SU-DHL-6 (cell line): ENCODE measurements around the gene DTNA.

Experiments used
- H2AFZ ChIP-seq: fragments of 200-600 bp; sonication (generic); 2 replicates; pipeline ENCODE4 v1.6.1; 2014; ENCODE audit warnings: low read depth, mild to moderate bottlenecking, moderate library complexity, mixed read lengths, antibody characterized with exemption, low read length; ENCODE audit not compliant: severe bottlenecking
- H3F3A ChIP-seq: fragments of 200-600 bp; shearing (Covaris generic); 2 replicates; pipeline ENCODE4 v1.6.0; 2016; ENCODE audit warnings: antibody characterized with exemption, mild to moderate bottlenecking; ENCODE audit not compliant: insufficient read depth
- H3K27ac ChIP-seq: fragments of 200-600 bp; sonication (generic); 2 replicates; pipeline ENCODE4 v1.5.1; 2016; ENCODE audit warnings: low read depth, mild to moderate bottlenecking, low read length, moderate library complexity, mixed read lengths
- H3K27me3 ChIP-seq: fragments of 200-600 bp; sonication (generic), shearing (Covaris generic); 2 replicates; pipeline ENCODE4 v1.6.0; 2014; ENCODE audit warnings: mild to moderate bottlenecking, low read length
- H3K36me3 ChIP-seq: fragments of 200-600 bp; sonication (generic); 2 replicates; pipeline ENCODE4 v1.6.1; 2014; ENCODE audit warnings: mild to moderate bottlenecking, low read length, mixed read lengths
- H3K4me2 ChIP-seq: fragments of 300-600, 200-600 bp; shearing (Covaris generic), sonication (generic); 2 replicates; pipeline ENCODE4 v1.6.0; 2014; ENCODE audit warnings: low read length, low read depth, mild to moderate bottlenecking; ENCODE audit not compliant: poor library complexity, severe bottlenecking
- H3K4me3 ChIP-seq: fragments of 200-600 bp; sonication (generic); 2 replicates; pipeline ENCODE4 v1.5.1; 2014; ENCODE audit warnings: antibody characterized with exemption, low read length, mild to moderate bottlenecking, mixed read lengths; ENCODE audit not compliant: insufficient read depth, poor library complexity, severe bottlenecking
- H3K79me2 ChIP-seq: fragments of 200-600 bp; sonication (generic); 2 replicates; pipeline ENCODE4 v1.6.1; 2014; ENCODE audit warnings: mild to moderate bottlenecking, low read length, moderate library complexity; ENCODE audit not compliant: insufficient read depth
- H3K9ac ChIP-seq: fragments of 200-600 bp; sonication (generic); 2 replicates; pipeline ENCODE4 v1.7.0; 2014; ENCODE audit warnings: mild to moderate bottlenecking, low read length
- H3K9me2 ChIP-seq: fragments of 200-600 bp; sonication (generic); replicated peaks from 2 replicates; pipeline ENCODE4 v1.6.1; 2014; ENCODE audit warnings: low read length; ENCODE audit not compliant: insufficient read depth
- H3K9me3 ChIP-seq: fragments of 200-600 bp; sonication (generic); 2 replicates; pipeline ENCODE4 v1.6.1; 2014; ENCODE audit warnings: low read length, mixed read lengths; ENCODE audit not compliant: insufficient read depth
- H4K20me1 ChIP-seq: fragments of 200-600 bp; sonication (generic); 2 replicates; pipeline ENCODE4 v1.6.1; 2014; ENCODE audit warnings: low read depth, mild to moderate bottlenecking, antibody characterized with exemption, low read length, moderate library complexity, mixed read lengths
- CTCF ChIP-seq: fragments of 200-600 bp; sonication (generic); IDR thresholded peaks from one replicate; pipeline ENCODE4 v1.5.1; 2017; ENCODE audit warnings: antibody characterized with exemption, mild to moderate bottlenecking, low read length, moderate library complexity; ENCODE audit not compliant: insufficient read depth, poor library complexity, severe bottlenecking
- EZH2phosphoT487 ChIP-seq: fragments of 200-600 bp; sonication (generic), shearing (Covaris generic); conservative IDR thresholded peaks from 2 replicates; pipeline ENCODE4 v1.6.1; 2018; ENCODE audit warnings: mild to moderate bottlenecking, antibody characterized with exemption, low read length, moderate library complexity, mixed read lengths

Gene DTNA

GRCh38 chr18:34816183-34816582, 106.1 kb downstream of the DTNA start:
- no peaks in the 10 kb centered on the region for H4K20me1 ChIP-seq
- TF ChIP-seq CTCF (no peak), EZH2phosphoT487 (no peak)
- no peak overlapping the region for H3K9ac ChIP-seq
- H3K9me2 ChIP-seq = no peaks in the 10 kb centered on the region
- no peak overlapping the region for H2AFZ ChIP-seq
- H3K4me3 ChIP-seq = no peak overlapping the region
- H3K79me2 ChIP-seq = no peaks in the 10 kb centered on the region
- no peak overlapping the region for H3K4me2 ChIP-seq
- H3F3A ChIP-seq = no peaks in the 10 kb centered on the region
- no peaks in the 10 kb centered on the region for H3K36me3 ChIP-seq
- no peak overlapping the region for H3K27ac ChIP-seq
- H3K27me3 ChIP-seq = no peaks in the 10 kb centered on the region
- H3K9me3 ChIP-seq = no peaks in the 10 kb centered on the region

- Histone ChIP-seq H3K27me3 (no peaks in the 10 kb centered on the region), H4K20me1 (no peaks in the 10 kb centered on the region), H3K79me2 (no peaks in the 10 kb centered on the region), H3F3A (no peaks in the 10 kb centered on the region), H2AFZ (no peak overlapping the region), H3K36me3 (no peaks in the 10 kb centered on the region), H3K9me3 (no peaks in the 10 kb centered on the region), H3K4me3 (no peak overlapping the region), H3K4me2 (no peak overlapping the region), H3K27ac (no peak overlapping the region), H3K9me2 (no peaks in the 10 kb centered on the region), H3K9ac (no peak overlapping the region)
- no peak for TF ChIP-seq EZH2phosphoT487
- no peak for TF ChIP-seq CTCF
Observed at GRCh38 chr18:34817636-34818035, 107.5 kb downstream of the DTNA start.

GRCh38 chr18:34818064-34818463, 108.0 kb downstream of the DTNA start:
- no peaks in the 10 kb centered on the region for H3K27me3 ChIP-seq
- no peak overlapping the region for H3K27ac ChIP-seq
- H2AFZ ChIP-seq = no peak overlapping the region
- H3K4me3 ChIP-seq = no peak overlapping the region
- H3K36me3 ChIP-seq = no peaks in the 10 kb centered on the region
- TF ChIP-seq EZH2phosphoT487 = no peak
- no peak for TF ChIP-seq CTCF
- no peak overlapping the region for H3K9ac ChIP-seq
- H3F3A ChIP-seq = no peaks in the 10 kb centered on the region
- no peaks in the 10 kb centered on the region for H3K9me3 ChIP-seq
- no peak overlapping the region for H3K4me2 ChIP-seq
- H4K20me1 ChIP-seq = no peaks in the 10 kb centered on the region
- no peaks in the 10 kb centered on the region for H3K9me2 ChIP-seq
- H3K79me2 ChIP-seq = no peaks in the 10 kb centered on the region
